Effector CD8-positive, alpha-beta T cell (primary cell): Measurements from ENCODE around the gene ADGRA1.
"Not testable (repeated sequence)": the region's sequence is repeated elsewhere in the genome, so short reads cannot be mapped to it uniquely, and the experiment has no call there.

ENCODE experiments used
- DNase-seq: peaks from one replicate; lab custom pipeline; 2025; lab: John Stamatoyannopoulos, UW

The ADGRA1 gene

GRCh38 chr10:133162178-133162909 is 74.6 kb downstream of the ADGRA1 start:
- DNase-seq = no peak

- no peak for DNase-seq
Measured at GRCh38 chr10:133162910-133163856, 75.5 kb downstream of the ADGRA1 start.

GRCh38 chr10:133163889-133164815 is 76.4 kb downstream of the ADGRA1 start:
- no peak for DNase-seq

GRCh38 chr10:133164816-133165555 is 77.3 kb downstream of the ADGRA1 start:
- DNase-seq = no peak

GRCh38 chr10:133165556-133166503 is 78.1 kb downstream of the ADGRA1 start:
- no peak for DNase-seq

GRCh38 chr10:133166504-133166827 is 78.7 kb downstream of the ADGRA1 start:
- no peak for DNase-seq

- DNase-seq = no peak
Measured at GRCh38 chr10:133166828-133167692, 79.3 kb downstream of the ADGRA1 start.

GRCh38 chr10:133167693-133168616 is 80.2 kb downstream of the ADGRA1 start:
- DNase-seq = no peak

GRCh38 chr10:133168617-133169031 is 80.9 kb downstream of the ADGRA1 start:
- no peak for DNase-seq

GRCh38 chr10:133169173-133169947 is 81.6 kb downstream of the ADGRA1 start:
- DNase-seq = no peak

- no peak for DNase-seq
Measured at GRCh38 chr10:133170092-133170491, 82.4 kb downstream of the ADGRA1 start.

- DNase-seq = no peak
Measured at GRCh38 chr10:133173860-133174640, 86.3 kb downstream of the ADGRA1 start.

GRCh38 chr10:133174689-133175263 is 87.1 kb downstream of the ADGRA1 start:
- DNase-seq = no peak

GRCh38 chr10:133175624-133176023 is 87.9 kb downstream of the ADGRA1 start:
- not testable (repeated sequence) for DNase-seq

GRCh38 chr10:133176546-133176945 is 88.8 kb downstream of the ADGRA1 start:
- DNase-seq = no peak
